ENCODE results near the gene PIK3CD. TPM values are rescaled to one million over a fixed set of nuclear protein-coding genes. Genes with fewer than 3 reads are reported as not detected.

Gene PIK3CD
- total RNA-seq, 1 donor from 2014 or later = 3.4 TPM

Other genes with a start within 250 kb of the PIK3CD start
- 3.8 TPM for gene SLC25A33, start 112.3 kb upstream of the PIK3CD start, total RNA-seq
- 20.8 TPM for gene TMEM201, start 62.8 kb upstream of the PIK3CD start, total RNA-seq
- 54.9 TPM for gene CLSTN1, start 172.2 kb downstream of the PIK3CD start, total RNA-seq

Data from left ventricle myocardium superior (tissue), 1 donor.